ENCODE results near the gene MEIOC. TPM values are rescaled to one million over a fixed set of nuclear protein-coding genes. Genes with fewer than 3 reads are reported as not detected.

MEIOC gene
- total and polyA plus RNA-seq, 2 of the 8 experiments (the other 6 are each of a cell fraction or from before 2014, with no cell fraction given): 4.2 to 4.8 TPM

DNA sequence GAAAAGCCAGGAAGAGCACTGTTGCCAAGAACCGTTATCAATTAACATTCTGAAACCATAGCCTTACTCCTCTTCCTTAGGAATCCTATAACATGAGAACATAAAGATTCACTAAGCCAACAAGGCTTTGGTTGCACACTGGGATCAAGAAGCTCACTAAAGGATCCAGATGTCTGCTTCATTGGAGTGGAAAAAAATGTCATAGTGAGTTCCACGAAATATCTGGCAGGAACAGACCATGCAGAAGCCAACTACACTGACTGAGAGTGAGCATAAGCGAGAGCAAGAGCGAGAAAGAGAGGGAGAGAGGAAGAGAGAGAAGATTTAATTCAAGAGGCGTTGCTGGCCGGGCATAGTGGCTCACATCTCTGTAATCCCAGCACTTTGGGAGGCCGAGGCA is 13.4 kb upstream of the MEIOC start:
- POLR2A ChIA-PET (ENCODE audit: partially characterized antibody): no interaction called here
- FAIRE-seq: no peak

More for the DNA sequence above, 13.4 kb upstream of the MEIOC start:
- no peaks in the 10 kb centered on the region for H3K27me3 ChIP-seq (replicated peaks in 1 of 4; ENCODE audit: control insufficient read depth in 3 of 4, extremely low read depth in 1 of 4, insufficient read depth in 3 of 4, low read length in 3 of 4)
- WGBS, 2 experiments (ENCODE audit: extremely low coverage in 1 of 2, insufficient coverage in 1 of 2, insufficient read length in 1 of 2, insufficient replicate concordance in 2 of 2, low coverage in 1 of 2, low lambda C conversion rate in 2 of 2, missing lambda C conversion rate in 1 of 2): 84% methylated on average over 7 of the region's 7 CpGs; no CpG with 5 or more reads in 1 of the 2 experiments
- H2AFZ ChIP-seq (ENCODE audit: low read length): no peak overlapping the region
- no peak overlapping the region for H2BK12ac ChIP-seq (ENCODE audit: low read depth, low read length)
- no peak overlapping the region for H3K14ac ChIP-seq (ENCODE audit: insufficient read length)
- H2BK5ac ChIP-seq (ENCODE audit: low read depth, low read length): no peak overlapping the region
- H4K8ac ChIP-seq (ENCODE audit: extremely low read depth, insufficient read depth, low read length): no peak overlapping the region
- no peak overlapping the region for H2BK20ac ChIP-seq (ENCODE audit: low read length)
- no peak overlapping the region for H4K91ac ChIP-seq (replicated peaks; ENCODE audit: insufficient read length, low read length)
- H3K23ac ChIP-seq (ENCODE audit: insufficient read length): no peak overlapping the region
- no peak overlapping the region for H3K4ac ChIP-seq (replicated peaks; ENCODE audit: insufficient read length, low read depth, low read length)
- no peak overlapping the region for H2BK120ac ChIP-seq (replicated peaks; ENCODE audit: low read depth, low read length)
- CTCF ChIA-PET (ENCODE audit: partially characterized antibody): interaction anchor here (1.3 to 2.5 kb wide), 3 partner anchors 14 to 433 kb away, joined by 3 to 9 read pairs (median 5); no protein-coding TSS in a partner anchor
- no peaks in the 10 kb centered on the region for H3K79me2 ChIP-seq (ENCODE audit: control insufficient read depth in 1 of 2, insufficient read depth in 2 of 2, low read length in 2 of 2)
- no peak overlapping the region for H2AK5ac ChIP-seq (ENCODE audit: low read depth, low read length)
- no peak overlapping the region for H3K56ac ChIP-seq (replicated peaks; ENCODE audit: insufficient read length, low read depth, low read length)
- H3K4me2 ChIP-seq (ENCODE audit: insufficient read depth in 1 of 2, low read depth in 2 of 2, low read length in 2 of 2): no peak overlapping the region
- no peak overlapping the region for H3K4me3 ChIP-seq (ENCODE audit: extremely low read depth in 1 of 4, insufficient read depth in 2 of 4, low read depth in 3 of 4, low read length in 4 of 4)
- H3K79me1 ChIP-seq (ENCODE audit: low read depth, low read length): no peaks in the 10 kb centered on the region
- H3K36me3 ChIP-seq (ENCODE audit: control insufficient read depth in 2 of 4, insufficient read depth in 4 of 4, low read length in 3 of 4): no peaks in the 10 kb centered on the region
- no peaks in the 10 kb centered on the region for H3K9me3 ChIP-seq (ENCODE audit: insufficient read depth in 2 of 2, low read depth in 1 of 2, low read length in 1 of 2)
- no peak overlapping the region for H3K9ac ChIP-seq (replicated peaks in 1 of 4; ENCODE audit: extremely low read depth in 1 of 4, low read depth in 3 of 4, low read length in 3 of 4)
- H4K5ac ChIP-seq (ENCODE audit: insufficient read length, low read depth, low read length): no peak overlapping the region
- no peak overlapping the region for H2BK15ac ChIP-seq (ENCODE audit: low read length)
- H3K23me2 ChIP-seq (ENCODE audit: low read depth, low read length): no peaks in the 10 kb centered on the region
- H3K18ac ChIP-seq (ENCODE audit: extremely low read depth, low read length): no peak overlapping the region
- no peak overlapping the region for H3K27ac ChIP-seq (ENCODE audit: low read depth, low read length)
- H4K20me1 ChIP-seq (replicated peaks in 1 of 2; ENCODE audit: control insufficient read depth in 1 of 2, insufficient read depth in 2 of 2, low read length in 2 of 2): no peaks in the 10 kb centered on the region
- H3K4me1 ChIP-seq (replicated peaks in 1 of 4; ENCODE audit: control insufficient read depth in 3 of 4, insufficient read depth in 4 of 4, low read length in 3 of 4): no peaks in the 10 kb centered on the region
- no peak for DNase-seq (ENCODE audit: low read depth in 1 of 2, low spot score in 2 of 2)

All from H1 (cell line).